NCI-H2227 (cell line): ENCODE measurements around the gene POU3F3.

Experiments
- DNase-seq: peaks from one replicate; lab custom pipeline; 2025; ENCODE audit not compliant: unreplicated experiment; lab: John Stamatoyannopoulos, UW

POU3F3 gene

GRCh38 chr2:104872866-104873688, 19.2 kb downstream of the POU3F3 start:
- peak; percentile 51 for DNase-seq

- no peak for DNase-seq
These were observed 19.8 kb downstream of the POU3F3 start for GRCh38 chr2:104873689-104874054.

GRCh38 chr2:104874230-104874629, 20.3 kb downstream of the POU3F3 start:
- DNase-seq, result no peak

- DNase-seq, result no peak
These were observed 21.3 kb downstream of the POU3F3 start for GRCh38 chr2:104875262-104875661.

- no peak for DNase-seq
These were observed 23.0 kb downstream of the POU3F3 start for GRCh38 chr2:104876606-104877570.

- no peak for DNase-seq
These were observed 25.1 kb downstream of the POU3F3 start for GRCh38 chr2:104878863-104879512.

GRCh38 chr2:104880076-104880475, 26.2 kb downstream of the POU3F3 start:
- DNase-seq, result no peak

GRCh38 chr2:104883357-104883756, 29.4 kb downstream of the POU3F3 start:
- no peak for DNase-seq

GRCh38 chr2:104885119-104885782, 31.3 kb downstream of the POU3F3 start:
- no peak for DNase-seq

- DNase-seq, result no peak
These were observed 33.8 kb downstream of the POU3F3 start for GRCh38 chr2:104887676-104888075.

- no peak for DNase-seq
These were observed 34.8 kb downstream of the POU3F3 start for GRCh38 chr2:104888489-104889258.

- no peak for DNase-seq
These were observed 35.5 kb downstream of the POU3F3 start for GRCh38 chr2:104889291-104889959.

- DNase-seq, result no peak
These were observed 36.2 kb downstream of the POU3F3 start for GRCh38 chr2:104889960-104890684.

GRCh38 chr2:104890685-104891069, 36.8 kb downstream of the POU3F3 start:
- no peak for DNase-seq

GRCh38 chr2:104891145-104891544, 37.2 kb downstream of the POU3F3 start:
- no peak for DNase-seq

- DNase-seq, result no peak
These were observed 42.5 kb downstream of the POU3F3 start for GRCh38 chr2:104896446-104896845.

- no peak for DNase-seq
These were observed 43.7 kb downstream of the POU3F3 start for GRCh38 chr2:104897515-104898184.

- DNase-seq, result no peak
These were observed 46.7 kb downstream of the POU3F3 start for GRCh38 chr2:104900608-104901007.
